ENCODE data around the gene TP53I11. TPM values are rescaled to one million over a fixed set of nuclear protein-coding genes. Genes with fewer than 3 reads are reported as not detected.

Gene TP53I11
- total and polyA plus RNA-seq, 2 experiments from 2014 or later = 112 to 155 TPM

DNA sequence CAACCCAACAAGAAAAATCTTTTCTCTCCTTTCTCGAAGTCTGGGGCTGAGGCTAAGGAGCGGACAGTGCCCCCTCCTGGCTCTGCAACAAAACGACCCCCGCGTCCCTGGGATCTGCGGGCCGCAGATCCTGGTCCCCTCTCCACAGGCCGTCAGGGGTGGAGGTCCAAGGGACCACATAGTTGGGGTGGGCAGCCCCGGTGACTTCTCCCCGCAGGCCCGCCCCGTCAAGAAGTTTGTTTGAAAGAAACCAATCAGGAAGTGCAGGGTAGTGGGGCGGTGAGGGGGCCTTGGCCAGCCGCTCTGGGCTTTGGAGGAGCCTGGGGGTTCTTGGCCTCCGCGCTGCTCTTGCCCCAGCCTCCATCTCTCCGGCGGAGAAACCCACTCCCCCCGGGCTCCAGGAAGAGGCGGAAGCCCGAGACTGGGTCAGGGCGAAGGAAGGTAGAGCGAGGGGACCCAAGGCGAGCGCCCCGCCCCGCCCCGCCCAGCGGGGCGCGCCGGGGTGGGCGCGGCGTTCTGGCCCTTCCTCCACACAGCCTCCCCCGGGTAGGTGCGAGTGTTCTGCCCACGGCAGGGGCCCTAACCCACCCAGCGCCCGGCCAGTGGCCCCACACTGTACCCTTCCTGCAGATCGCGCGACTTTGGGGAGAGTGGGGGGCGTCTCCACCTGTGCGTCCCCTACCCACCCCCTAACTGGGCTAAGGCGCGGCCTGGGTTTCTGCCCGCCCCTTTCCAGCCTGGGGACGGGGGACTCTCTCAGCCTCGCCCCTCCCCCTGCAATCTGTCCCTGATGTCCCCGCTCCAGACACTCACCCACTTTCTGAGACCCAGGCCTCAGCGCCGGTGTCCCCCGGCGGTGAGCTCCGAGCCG lies 1.3 kb downstream of the TP53I11 start:
- H3K27me3 ChIP-seq = no peaks in the 10 kb centered on the region
- H3K9me3 ChIP-seq (ENCODE audit: low read depth) = no peaks in the 10 kb centered on the region
- H3K36me3 ChIP-seq = no peaks in the 10 kb centered on the region
- peak overlapping the region; percentile 51 for H3K4me3 ChIP-seq
- H3K27ac ChIP-seq = peak overlapping the region; percentile 77
- peaks cover 32% of the 10 kb centered on the region for H3K4me1 ChIP-seq (ENCODE audit: low read depth)
- peak; percentile 64 to 86 for DNase-seq (ENCODE audit: low read depth in 1 of 2, low spot score in 1 of 2)
- TF ChIP-seq, protein P1, sequence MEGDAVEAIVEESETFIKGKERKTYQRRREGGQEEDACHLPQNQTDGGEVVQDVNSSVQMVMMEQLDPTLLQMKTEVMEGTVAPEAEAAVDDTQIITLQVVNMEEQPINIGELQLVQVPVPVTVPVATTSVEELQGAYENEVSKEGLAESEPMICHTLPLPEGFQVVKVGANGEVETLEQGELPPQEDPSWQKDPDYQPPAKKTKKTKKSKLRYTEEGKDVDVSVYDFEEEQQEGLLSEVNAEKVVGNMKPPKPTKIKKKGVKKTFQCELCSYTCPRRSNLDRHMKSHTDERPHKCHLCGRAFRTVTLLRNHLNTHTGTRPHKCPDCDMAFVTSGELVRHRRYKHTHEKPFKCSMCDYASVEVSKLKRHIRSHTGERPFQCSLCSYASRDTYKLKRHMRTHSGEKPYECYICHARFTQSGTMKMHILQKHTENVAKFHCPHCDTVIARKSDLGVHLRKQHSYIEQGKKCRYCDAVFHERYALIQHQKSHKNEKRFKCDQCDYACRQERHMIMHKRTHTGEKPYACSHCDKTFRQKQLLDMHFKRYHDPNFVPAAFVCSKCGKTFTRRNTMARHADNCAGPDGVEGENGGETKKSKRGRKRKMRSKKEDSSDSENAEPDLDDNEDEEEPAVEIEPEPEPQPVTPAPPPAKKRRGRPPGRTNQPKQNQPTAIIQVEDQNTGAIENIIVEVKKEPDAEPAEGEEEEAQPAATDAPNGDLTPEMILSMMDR (IDR thresholded peaks at IDR 0.05; ENCODE audit: low read depth, low read length) = peak; percentile 66

DNA sequence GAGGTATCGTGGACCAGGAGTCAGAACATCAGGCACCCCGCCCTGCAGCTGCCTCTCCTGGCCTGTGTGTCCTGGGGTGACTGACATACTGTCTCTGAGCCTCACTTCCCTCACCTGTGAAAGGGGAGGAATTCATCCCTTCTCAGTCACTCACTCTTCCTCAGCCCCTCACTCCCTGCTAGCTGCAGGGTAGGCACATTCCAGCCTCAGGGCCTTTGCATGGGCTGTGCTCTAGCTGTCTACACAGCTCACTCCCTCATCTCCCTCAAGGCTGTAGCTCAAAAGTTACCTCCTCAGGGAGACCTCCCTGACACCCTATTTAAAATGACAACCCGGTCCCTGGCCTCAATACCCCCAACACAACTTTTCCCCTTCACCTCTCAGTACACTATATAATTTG lies 2.5 kb downstream of the TP53I11 start:
- TF ChIP-seq, protein P1 (IDR thresholded peaks at IDR 0.05; ENCODE audit: low read depth, low read length) = no peak
- Histone ChIP-seq H3K9me3 (ENCODE audit: low read depth) (no peaks in the 10 kb centered on the region), H3K36me3 (no peaks in the 10 kb centered on the region), H3K27me3 (no peaks in the 10 kb centered on the region), H3K4me1 (ENCODE audit: low read depth) (peaks cover 30% of the 10 kb centered on the region), H3K4me3 (no peak overlapping the region), H3K27ac (no peak overlapping the region)
- no peak for DNase-seq (ENCODE audit: low read depth in 1 of 2, low spot score in 1 of 2)

DNA sequence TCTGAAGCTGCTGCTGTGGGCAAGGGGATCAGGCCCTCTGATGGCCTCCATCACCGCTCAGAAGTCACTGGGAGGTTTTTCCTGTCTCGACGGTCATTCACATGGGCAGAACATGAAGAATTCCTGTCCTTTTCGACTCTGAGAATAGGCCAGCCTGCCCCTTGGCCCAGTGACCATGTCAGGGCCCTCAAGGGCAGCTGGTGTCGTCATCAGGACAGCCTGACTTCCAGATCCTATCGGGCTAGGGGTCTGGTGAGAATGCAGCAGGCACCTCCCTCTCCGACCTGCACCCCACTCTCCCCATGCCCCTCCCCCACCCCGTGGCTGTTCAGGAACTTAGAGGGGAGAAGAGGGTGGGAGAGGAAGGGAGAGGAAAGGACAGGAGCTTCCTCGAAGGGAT lies 3.6 kb downstream of the TP53I11 start:
- no peak for DNase-seq (ENCODE audit: low read depth in 1 of 2, low spot score in 1 of 2)
- H3K4me1 ChIP-seq (ENCODE audit: low read depth) = peaks cover 25% of the 10 kb centered on the region
- TF ChIP-seq, protein P1 (IDR thresholded peaks at IDR 0.05; ENCODE audit: low read depth, low read length) = no peak
- no peaks in the 10 kb centered on the region for H3K36me3 ChIP-seq
- no peaks in the 10 kb centered on the region for H3K27me3 ChIP-seq
- no peaks in the 10 kb centered on the region for H3K9me3 ChIP-seq (ENCODE audit: low read depth)
- no peak overlapping the region for H3K4me3 ChIP-seq
- no peak overlapping the region for H3K27ac ChIP-seq

DNA sequence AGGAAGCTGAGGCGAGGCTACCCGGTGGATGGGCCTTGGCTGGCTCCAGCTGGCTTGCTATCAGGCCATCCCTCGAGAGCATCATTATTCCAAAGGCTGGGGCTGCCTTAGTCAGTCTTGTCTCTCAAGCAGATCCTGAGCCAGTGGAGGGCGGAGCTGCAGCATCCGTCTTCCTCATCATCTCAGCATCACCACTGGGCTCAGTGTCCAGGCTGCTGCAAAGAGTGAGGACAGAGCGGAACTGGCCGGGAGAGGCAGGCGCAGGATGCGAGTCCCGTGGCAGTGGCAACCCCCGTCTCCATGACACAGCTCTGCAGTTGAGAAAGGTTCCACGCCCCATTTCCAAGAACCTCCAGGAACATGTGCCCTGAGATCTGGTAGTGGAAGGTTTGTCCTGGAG lies 4.4 kb downstream of the TP53I11 start:
- TF ChIP-seq, protein P1 (IDR thresholded peaks at IDR 0.05; ENCODE audit: low read depth, low read length) = no peak
- Histone ChIP-seq H3K4me1 (ENCODE audit: low read depth) (peaks cover 18% of the 10 kb centered on the region), H3K27ac (no peak overlapping the region)

DNA sequence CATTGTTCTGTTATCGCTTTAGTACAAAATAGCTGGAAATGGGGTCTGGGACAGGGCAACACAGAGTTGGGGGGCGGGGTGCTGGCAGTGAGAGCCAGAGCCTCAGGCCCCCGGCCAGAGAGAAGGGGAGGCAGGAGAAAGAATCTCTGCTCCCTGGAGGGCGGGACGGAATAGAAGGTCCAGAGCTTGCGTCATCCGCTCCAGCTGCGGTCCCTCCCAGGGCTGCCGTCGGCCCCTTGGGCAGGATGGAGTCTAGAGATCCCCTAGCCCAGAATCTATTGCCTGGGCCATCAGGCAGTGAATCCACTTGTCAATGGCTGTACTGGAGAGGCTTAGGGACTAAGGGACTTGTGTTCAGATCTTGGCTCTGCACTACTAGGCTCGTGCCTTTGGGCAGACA lies 5.0 kb downstream of the TP53I11 start:
- Histone ChIP-seq H3K4me3 (no peak overlapping the region), H3K27ac (no peak overlapping the region), H3K36me3 (no peaks in the 10 kb centered on the region), H3K9me3 (ENCODE audit: low read depth) (no peaks in the 10 kb centered on the region), H3K27me3 (no peaks in the 10 kb centered on the region), H3K4me1 (ENCODE audit: low read depth) (peaks cover 16% of the 10 kb centered on the region)
- DNase-seq (ENCODE audit: low read depth in 1 of 2, low spot score in 1 of 2) = peak in 1 of 2 donors; percentile 44
- TF ChIP-seq, protein P1 (IDR thresholded peaks at IDR 0.05; ENCODE audit: low read depth, low read length) = no peak

More for the DNA sequence above, 4.4 kb downstream of the TP53I11 start:
- Histone ChIP-seq H3K27me3 (no peaks in the 10 kb centered on the region), H3K4me3 (no peak overlapping the region), H3K9me3 (ENCODE audit: low read depth) (no peaks in the 10 kb centered on the region), H3K36me3 (no peaks in the 10 kb centered on the region)
- no peak for DNase-seq (ENCODE audit: low read depth in 1 of 2, low spot score in 1 of 2)
